ENCODE measurements around the gene PGA3.
"Not testable (repeated sequence)": the region's sequence is repeated elsewhere in the genome, so short reads cannot be mapped to it uniquely, and the experiment has no call there.

Gene PGA3

GRCh38 chr11:61171907-61172306, 31.4 kb upstream of the PGA3 start:
- DNase-seq (ENCODE audit: low spot score), result no peak

GRCh38 chr11:61172356-61172755, 31.0 kb upstream of the PGA3 start:
- no peak for DNase-seq (ENCODE audit: low spot score)

GRCh38 chr11:61172888-61173287, 30.4 kb upstream of the PGA3 start:
- DNase-seq (ENCODE audit: low spot score), result no peak

GRCh38 chr11:61173456-61173855, 29.9 kb upstream of the PGA3 start:
- peak; percentile 63 for DNase-seq (ENCODE audit: low spot score)

GRCh38 chr11:61174273-61174672, 29.0 kb upstream of the PGA3 start:
- DNase-seq (ENCODE audit: low spot score), result no peak

- DNase-seq (ENCODE audit: low spot score), result no peak
Observed at GRCh38 chr11:61174949-61175348, 28.4 kb upstream of the PGA3 start.

GRCh38 chr11:61176446-61176845, 26.9 kb upstream of the PGA3 start:
- no peak for DNase-seq (ENCODE audit: low spot score)

GRCh38 chr11:61180205-61180604, 23.1 kb upstream of the PGA3 start:
- DNase-seq (ENCODE audit: low spot score), result not testable (repeated sequence)

- DNase-seq (ENCODE audit: low spot score), result no peak
Observed at GRCh38 chr11:61181489-61181888, 21.8 kb upstream of the PGA3 start.

- no peak for DNase-seq (ENCODE audit: low spot score)
Observed at GRCh38 chr11:61183645-61184044, 19.7 kb upstream of the PGA3 start.

GRCh38 chr11:61186504-61186903, 16.8 kb upstream of the PGA3 start:
- no peak for DNase-seq (ENCODE audit: low spot score)

GRCh38 chr11:61187505-61188130, 15.7 kb upstream of the PGA3 start:
- DNase-seq (ENCODE audit: low spot score), result peak; percentile 81

GRCh38 chr11:61189933-61190332, 13.4 kb upstream of the PGA3 start:
- DNase-seq (ENCODE audit: low spot score), result no peak

GRCh38 chr11:61193596-61193995, 9.7 kb upstream of the PGA3 start:
- no peak for DNase-seq (ENCODE audit: low spot score)

- no peak for DNase-seq (ENCODE audit: low spot score)
Observed at GRCh38 chr11:61194169-61194671, 9.1 kb upstream of the PGA3 start.

GRCh38 chr11:61194981-61195695, 8.2 kb upstream of the PGA3 start:
- no peak for DNase-seq (ENCODE audit: low spot score)

GRCh38 chr11:61195719-61196118, 7.6 kb upstream of the PGA3 start:
- no peak for DNase-seq (ENCODE audit: low spot score)

GRCh38 chr11:61198361-61198760, 5.0 kb upstream of the PGA3 start:
- DNase-seq (ENCODE audit: low spot score), result no peak

- no peak for DNase-seq (ENCODE audit: low spot score)
Observed at GRCh38 chr11:61198948-61199523, 4.3 kb upstream of the PGA3 start.

GRCh38 chr11:61201476-61201875, 1.8 kb upstream of the PGA3 start:
- DNase-seq (ENCODE audit: low spot score), result no peak

GRCh38 chr11:61203873-61204272, 558 bp downstream of the PGA3 start:
- not testable (repeated sequence) for DNase-seq (ENCODE audit: low spot score)

GRCh38 chr11:61204502-61205059, 1.3 kb downstream of the PGA3 start:
- DNase-seq (ENCODE audit: low spot score), result not testable (repeated sequence)
